ENCODE measurements around the gene FBXW10.
A peak's percentile ranks its signal among the peaks of the same experiment; 100 is the strongest.
"Not testable (repeated sequence)": the region's sequence is repeated elsewhere in the genome, so short reads cannot be mapped to it uniquely, and the experiment has no call there.

The FBXW10 gene

DNA sequence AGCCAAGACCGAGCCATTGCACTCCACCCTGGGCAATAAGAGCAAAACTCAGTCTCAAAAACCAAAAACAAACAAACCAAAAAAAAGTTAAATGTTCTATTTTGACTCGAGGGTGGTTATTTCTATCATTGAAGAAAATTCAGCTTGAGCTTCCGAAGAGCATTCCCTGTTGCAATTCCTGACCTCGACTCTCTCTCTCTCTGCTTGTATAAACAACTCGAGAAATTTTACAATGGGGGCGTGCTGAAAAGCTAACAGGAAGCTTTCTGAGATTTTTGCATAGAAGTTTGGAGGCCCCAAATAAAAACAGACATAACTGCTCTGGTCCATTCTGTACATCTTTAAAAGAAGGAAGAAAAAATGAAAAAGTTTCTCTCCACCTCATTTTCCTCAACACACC is 3.6 kb downstream of the FBXW10 start:
- H3K4me3 ChIP-seq (ENCODE audit: low read depth, low read length): not testable (repeated sequence)

DNA sequence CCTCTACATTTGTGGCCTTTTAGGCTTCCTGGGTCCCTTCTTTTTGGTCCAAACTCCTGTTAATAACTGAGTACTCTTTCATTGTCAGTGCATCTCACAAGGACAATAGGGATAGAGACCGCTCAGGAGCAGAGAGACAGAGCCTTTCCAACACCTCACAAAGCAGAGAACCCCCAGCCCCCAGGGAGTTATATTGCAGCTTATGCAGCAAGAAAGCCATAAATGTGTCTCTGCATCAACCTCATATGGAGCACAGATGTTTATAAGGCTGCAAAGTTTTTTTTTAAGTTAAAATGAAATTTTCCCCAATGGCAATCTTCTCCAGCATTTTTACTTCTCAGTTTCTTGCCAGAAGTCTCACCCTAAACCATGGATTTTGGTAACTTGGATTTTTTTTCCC is 6.4 kb downstream of the FBXW10 start:
- H3K4me3 ChIP-seq (ENCODE audit: low read depth, low read length): not testable (repeated sequence)

DNA sequence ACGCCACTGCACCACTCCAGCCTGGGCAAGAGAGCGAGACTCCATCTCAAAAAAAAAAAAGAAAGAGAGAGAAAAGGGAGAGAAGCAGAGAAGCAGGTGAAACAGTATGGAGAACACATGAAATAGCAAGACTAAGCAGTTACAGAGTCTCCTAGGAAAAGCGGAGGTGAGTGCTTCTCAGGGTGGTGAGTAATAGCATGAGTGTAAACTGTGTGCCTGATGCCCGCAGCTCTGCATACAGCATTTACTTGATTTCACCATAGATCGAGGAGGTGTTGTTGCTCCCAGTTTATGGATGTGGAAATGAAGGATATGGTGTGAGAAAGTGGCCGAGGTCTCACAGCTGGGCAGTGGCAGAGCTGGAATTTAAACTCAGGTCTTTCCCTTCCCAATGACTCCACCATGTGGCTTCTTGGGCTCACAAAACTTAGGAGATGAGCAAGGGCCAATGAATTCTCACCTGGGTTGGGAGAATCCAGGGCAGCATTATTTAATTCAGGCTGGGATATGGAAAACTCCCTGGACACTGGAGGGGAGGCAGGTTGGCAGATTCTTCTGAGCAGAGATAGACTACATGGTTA is 10.1 kb downstream of the FBXW10 start:
- H3K4me3 ChIP-seq (ENCODE audit: low read depth, low read length): not testable (repeated sequence)

DNA sequence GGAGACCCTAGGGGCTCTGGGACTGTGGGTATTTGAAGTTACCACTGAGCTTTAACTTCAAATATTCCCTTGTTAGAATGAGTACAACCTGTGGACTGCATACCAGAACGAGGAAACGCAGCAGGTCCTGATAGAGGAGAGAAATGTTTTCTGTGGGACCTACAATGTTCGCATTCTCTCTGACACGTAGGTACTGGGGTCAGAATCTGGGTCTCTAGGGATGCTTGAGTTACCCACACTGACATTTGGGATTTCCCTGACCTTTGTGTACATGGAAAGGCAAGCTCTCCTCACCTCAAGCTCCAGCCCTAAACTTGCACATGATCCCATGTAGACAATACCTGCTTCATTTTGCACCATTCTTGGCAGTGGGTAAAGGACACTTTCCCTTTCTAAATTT is 12.1 kb downstream of the FBXW10 start:
- not testable (repeated sequence) for H3K4me3 ChIP-seq (ENCODE audit: low read depth, low read length)

DNA sequence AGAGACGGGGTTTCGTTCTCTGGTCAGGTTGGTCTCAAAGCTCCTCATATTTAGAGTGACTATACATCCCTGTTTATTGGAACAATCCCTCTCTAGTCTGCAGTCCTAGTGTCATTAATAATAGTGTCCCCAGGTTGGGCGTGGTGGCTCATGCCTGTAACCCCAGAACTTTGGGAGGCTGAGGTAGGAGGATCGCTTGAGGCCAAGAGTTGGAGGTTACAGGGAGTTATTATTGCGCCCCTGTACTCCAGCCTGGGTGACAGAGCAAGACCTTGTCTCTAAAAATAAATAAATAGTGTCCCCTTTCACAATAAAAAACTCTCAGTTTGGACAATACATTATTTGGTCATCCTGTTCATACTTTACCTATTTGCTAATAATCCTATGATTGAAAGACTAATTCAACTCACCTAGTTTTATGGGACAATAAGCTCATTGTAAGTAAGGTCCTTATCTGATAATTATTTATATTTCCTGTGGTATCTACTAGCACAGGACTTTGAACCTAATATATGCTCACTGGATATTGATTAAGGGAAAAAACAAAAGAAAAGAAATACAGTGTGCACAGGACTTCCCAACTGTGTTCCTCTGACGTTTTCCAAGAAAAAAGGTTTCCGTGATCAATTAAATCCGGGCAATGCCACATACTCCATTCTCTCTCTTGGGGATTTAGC is 13.7 kb downstream of the FBXW10 start:
- H3K4me3 ChIP-seq (ENCODE audit: low read depth, low read length): not testable (repeated sequence)

DNA sequence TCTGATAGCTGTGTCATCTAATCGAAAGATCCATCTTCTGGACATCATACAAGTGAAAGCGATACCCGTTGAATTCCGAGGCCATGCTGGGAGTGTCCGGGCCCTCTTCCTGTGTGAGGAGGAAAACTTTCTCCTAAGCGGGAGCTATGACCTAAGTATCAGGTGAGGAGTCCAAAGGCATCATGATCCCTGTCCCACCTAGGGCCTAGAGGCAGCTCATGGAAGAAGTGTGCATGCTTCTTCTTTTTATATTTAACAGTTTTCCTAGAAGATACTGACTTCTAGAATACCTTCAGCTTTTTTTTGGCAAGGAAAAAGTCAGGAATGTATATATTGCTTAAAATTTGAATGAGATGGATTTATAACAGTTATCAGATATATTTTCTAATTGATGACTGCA is 14.5 kb downstream of the FBXW10 start:
- H3K4me3 ChIP-seq (ENCODE audit: low read depth, low read length): not testable (repeated sequence)

DNA sequence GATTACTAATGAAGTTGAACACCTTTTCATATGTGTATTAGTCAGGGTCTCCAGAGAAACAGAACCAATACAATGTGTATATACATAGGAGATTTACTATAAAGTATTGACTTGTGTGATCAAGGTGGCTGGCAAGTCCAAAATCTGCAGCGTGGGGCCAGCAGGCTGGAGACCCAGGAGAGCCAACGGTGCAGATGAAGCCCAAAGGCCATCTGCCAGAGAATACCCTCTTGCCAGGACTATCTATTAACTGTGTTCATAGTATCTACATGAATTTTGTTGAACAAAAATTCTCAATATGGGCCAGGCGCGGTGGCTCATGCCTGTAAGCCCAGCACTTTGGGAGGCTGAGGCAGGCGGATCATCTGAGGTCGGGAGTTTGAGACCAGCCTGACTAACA is 16.4 kb downstream of the FBXW10 start:
- H3K4me3 ChIP-seq (ENCODE audit: low read depth, low read length): not testable (repeated sequence)

DNA sequence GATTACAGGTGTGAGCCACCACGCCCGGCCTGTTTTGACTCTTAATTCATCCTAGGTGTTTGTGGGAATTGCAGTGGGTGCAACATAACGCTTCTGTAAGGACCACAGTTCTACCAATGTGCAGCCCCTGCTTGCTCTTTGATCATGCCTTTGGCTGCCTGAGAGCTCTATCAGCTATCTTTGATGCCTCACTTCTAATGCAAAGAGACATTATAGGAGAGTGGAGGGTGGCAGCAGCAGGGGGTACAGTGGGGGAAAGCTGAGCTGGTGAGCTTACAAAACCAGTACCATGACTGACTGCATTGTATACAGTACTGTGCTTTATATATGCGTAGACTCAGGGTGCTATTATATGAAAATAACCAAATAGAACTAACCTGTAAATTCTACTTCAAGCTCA is 26.7 kb downstream of the FBXW10 start:
- not testable (repeated sequence) for H3K4me3 ChIP-seq (ENCODE audit: low read depth, low read length)

DNA sequence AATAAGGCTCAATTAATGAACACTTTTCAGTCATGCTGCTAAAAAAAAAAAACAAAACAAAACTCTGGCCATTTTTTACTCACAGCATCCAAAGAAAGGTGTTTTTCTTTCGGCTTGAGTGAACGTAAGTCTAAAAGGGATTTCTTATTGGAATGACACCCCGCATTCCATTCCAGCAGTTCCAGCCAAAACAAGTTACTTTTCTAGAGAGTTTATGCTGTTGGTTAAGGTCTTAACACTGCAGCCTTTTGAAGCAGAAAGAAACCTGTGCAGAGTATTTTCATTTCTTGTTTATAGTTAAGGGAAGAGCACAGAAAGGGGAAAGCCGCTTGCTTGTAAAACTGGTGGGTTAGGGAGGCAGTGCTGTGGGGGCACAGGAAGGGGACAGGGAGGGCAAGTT is 27.2 kb downstream of the FBXW10 start:
- not testable (repeated sequence) for H3K4me3 ChIP-seq (ENCODE audit: low read depth, low read length)

DNA sequence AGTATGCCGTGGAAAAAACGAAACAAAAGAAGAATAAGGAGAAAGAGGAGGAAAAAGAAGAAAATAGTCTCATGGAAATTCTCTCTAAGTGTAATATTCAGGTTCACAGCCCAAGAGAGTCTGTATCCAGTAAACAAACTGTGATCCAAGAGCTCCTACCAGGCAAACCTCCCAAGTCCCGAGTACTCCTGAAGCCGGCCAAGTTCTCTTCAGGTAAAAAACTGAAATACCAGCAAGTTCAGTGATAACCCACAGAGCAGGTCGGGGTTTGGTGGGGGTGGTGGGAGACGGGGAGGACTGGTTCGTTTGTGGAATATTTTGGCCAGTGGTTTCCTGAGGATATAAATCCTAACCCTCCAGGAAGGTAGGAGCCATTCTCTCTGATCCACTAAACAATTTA is 28.6 kb downstream of the FBXW10 start:
- TF ChIP-seq, protein P1, sequence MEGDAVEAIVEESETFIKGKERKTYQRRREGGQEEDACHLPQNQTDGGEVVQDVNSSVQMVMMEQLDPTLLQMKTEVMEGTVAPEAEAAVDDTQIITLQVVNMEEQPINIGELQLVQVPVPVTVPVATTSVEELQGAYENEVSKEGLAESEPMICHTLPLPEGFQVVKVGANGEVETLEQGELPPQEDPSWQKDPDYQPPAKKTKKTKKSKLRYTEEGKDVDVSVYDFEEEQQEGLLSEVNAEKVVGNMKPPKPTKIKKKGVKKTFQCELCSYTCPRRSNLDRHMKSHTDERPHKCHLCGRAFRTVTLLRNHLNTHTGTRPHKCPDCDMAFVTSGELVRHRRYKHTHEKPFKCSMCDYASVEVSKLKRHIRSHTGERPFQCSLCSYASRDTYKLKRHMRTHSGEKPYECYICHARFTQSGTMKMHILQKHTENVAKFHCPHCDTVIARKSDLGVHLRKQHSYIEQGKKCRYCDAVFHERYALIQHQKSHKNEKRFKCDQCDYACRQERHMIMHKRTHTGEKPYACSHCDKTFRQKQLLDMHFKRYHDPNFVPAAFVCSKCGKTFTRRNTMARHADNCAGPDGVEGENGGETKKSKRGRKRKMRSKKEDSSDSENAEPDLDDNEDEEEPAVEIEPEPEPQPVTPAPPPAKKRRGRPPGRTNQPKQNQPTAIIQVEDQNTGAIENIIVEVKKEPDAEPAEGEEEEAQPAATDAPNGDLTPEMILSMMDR (IDR thresholded peaks at IDR 0.05; ENCODE audit: low read depth, low read length): no peak
- H3K4me3 ChIP-seq (ENCODE audit: low read depth, low read length): no peak overlapping the region

DNA sequence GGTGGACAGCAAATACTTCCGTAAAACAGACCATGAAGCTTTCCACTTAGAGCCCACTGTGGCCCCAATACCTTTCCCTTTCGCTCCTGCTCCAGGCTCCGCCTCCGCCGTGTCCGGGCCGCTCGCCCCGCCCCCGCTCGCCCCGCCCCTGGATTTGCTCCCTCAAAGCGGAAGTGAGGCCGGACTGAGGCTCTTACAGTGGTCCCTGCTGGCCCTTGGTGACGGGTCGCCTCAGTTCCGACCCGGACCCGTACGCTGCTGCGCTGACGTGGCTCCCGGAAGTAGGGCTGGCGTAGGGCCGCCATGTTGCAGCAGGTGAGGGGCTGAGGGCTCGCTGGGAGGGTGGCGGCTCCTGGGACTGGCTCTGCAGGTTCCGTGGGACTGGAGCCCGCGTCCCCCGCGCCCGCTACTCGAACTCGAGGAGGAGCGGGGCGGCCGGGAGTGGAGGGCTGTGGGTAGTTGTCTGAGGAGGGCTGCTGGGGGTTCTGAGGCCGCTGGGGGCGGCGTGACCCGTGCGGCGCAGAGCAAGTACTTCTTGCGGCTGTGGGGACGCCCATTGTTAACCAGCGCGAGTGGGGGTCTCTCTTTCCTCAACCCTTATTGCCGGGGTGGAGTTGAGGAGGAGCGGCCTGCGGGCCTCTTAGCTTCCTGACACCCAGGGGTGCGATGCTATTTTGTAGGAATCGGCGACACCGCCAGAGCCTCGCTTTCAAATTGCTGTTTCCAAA is 37.3 kb downstream of the FBXW10 start, which contains the start of gene TVP23B:
Gene TVP23B (plus strand): TSS at position 193 of the 728 bp plus-strand sequence. CDS start 111 bp downstream, at position 304.
- H3K4me3 ChIP-seq (ENCODE audit: low read depth, low read length): peak within 1 kb of the TSS; percentile 64

DNA sequence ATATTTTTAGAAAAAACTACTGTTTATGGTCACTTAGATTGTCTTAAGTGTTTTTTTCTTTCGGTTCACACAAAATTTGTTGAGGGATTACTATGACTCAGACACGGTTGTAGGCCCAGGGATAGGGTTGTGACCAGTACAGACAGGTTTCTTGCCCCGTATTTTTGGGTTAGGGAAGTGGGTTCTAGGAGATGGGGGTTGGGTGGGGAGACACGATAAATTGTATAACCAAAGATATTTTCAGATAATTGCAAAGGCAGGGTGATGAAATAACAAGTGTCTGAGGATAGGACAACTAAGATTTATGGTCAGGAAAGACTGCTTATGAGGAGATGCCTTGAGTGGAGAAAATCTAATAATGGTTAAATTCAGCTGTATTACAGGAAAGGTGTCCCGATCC is 38.0 kb downstream of the FBXW10 start:
- H3K4me3 ChIP-seq (ENCODE audit: low read depth, low read length): peak overlapping the region; percentile 64

DNA sequence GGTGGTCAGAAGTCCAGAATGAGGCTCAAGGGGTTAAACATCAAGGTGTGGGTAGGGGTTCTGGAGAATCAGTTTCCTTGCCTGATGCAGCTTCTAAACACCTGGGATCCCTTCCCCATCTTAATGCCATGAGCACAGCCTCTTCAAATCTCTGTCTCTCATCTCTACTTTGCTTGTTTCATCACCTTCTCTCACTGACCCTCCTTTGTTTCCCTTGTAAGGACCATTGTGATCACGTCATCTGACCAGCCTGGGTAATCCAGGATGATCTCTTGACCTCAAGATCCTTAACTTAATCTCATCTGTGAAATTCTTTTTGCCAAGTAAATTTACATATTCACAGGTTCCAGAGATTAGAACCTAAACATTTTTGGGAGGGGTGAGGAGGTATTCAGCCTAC is 42.1 kb downstream of the FBXW10 start:
- not testable (repeated sequence) for H3K4me3 ChIP-seq (ENCODE audit: low read depth, low read length)

DNA sequence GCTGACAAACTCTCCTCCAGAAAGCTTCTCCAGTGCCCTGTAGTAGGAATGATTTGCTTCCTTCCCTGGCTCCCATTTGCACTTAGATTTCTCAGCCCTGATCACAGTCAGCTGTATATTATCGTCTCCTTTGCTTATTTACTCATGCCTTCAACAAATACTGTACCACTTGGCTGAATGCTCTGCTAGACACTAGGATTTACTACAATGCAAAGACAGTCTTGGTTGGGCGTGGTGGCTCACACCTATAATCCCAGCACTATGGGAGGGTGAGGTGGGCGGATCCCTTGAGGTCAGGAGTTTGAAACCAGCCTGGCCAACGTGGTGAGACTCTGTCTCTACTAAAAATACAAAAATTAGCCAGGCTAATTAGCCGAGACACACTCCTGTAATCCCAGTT is 43.0 kb downstream of the FBXW10 start:
- H3K4me3 ChIP-seq (ENCODE audit: low read depth, low read length): not testable (repeated sequence)

DNA sequence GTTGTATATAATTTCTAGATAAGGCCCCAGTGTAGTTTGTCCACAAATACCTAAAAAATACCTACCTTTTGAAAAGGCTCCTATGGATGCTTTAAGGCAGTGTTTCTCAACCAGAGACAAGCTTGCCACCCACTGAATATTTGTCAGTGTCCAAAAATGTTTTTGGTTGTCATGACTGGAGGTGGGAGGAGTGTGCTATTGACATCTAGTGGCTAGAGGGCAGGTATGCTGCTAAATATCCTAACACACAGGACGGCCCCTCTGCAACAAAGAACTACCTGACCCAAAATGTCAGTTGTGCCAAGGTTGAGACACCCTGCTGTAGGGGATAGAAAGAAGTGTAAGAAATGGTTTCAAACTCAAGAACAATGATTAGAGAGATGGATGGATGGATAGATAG is 47.5 kb downstream of the FBXW10 start:
- H3K4me3 ChIP-seq (ENCODE audit: low read depth, low read length): not testable (repeated sequence)

DNA sequence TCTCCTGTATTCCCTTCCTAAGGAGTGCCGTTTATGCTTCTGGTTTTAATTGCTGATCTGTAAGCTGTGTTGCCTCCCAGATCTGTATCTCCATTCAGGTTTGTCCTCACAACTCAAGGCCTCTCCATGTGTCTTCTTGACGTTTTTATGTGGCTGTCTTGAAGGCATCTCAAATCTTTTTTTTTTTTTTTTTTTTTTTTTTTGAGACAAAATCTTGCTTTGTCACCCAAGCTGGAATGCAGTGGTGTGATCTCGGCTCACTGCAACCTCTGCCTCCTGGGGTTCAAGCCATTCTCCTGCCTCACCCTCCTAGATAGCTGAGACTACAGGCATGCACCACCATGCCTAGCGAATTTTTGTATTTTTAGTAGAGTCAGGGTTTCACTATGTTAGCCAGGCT is 51.0 kb downstream of the FBXW10 start:
- not testable (repeated sequence) for H3K4me3 ChIP-seq (ENCODE audit: low read depth, low read length)

DNA sequence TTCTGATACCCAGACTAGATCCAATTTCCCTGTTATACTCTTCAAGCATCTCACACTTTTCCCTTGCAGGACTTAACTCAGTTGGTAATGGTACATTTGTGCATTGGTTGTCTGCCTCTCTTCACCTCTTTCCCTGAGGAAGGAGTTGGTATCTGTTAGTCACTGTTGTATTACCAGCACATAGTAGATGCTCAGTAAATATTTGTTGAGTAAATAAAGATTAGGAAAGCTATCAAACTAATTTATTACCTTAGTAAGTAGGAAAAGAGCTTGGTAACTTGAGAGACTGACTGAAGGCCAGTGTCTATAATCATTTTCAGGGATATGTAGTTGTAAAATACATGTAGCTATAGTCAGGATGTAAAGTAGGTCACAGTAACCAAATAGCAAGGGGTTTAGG is 53.0 kb downstream of the FBXW10 start:
- H3K4me3 ChIP-seq (ENCODE audit: low read depth, low read length): not testable (repeated sequence)

DNA sequence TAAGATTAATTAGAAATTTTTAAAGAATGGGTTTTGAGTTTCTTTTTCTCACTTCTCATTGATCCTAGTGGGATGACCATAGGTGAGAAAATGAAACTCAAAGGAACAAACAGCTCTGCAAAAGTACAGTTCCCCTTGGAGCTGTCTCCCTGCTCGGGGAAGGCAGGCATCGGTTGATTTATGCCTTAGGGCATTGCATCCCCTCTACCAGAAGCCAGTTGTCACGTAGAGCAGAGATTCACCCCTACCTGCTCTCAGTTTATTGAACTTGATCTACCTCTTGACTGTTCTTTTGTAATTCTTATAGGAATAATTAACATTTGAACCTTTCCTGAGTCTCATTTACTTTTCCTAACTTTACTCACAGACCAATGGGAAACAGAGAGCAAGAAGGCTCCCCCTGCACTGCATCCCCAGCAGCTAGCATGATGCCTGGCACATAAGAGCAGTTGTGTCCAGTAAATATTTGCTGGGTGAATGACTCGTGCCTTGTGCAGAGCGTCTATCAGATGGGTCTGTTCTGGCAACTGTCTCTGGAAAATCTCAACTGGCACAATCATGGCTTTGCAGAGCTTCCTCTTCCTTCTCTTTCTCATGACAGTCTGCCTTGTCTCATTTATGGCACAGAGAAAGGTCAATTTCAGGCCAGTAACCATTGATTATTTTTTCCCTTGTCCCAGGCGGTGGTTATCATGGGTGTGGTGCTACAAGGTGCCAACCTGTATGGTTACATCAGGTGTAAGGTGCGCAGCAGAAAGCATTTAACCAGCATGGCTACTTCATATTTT is 59.8 kb downstream of the FBXW10 start:
- H3K4me3 ChIP-seq (ENCODE audit: low read depth, low read length): not testable (repeated sequence)

DNA sequence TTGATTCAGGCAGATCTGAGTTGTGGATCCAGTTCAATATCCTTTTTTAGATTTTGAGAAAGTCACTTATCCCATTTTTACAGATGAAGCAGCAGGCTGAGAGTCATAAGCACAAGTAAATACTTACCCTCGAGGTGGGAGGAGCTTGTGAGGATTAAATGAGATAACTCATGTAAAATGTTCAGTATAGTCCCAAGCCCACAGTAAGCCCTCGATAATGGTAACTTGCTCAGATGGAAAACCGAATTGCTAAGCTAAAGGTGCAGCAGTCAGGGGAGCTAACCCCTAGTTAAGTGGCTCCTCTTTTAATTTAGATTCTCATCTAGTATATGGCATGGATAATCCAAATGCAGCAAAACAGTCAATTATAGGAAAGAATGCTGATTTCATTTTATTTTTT is 72.1 kb downstream of the FBXW10 start:
- not testable (repeated sequence) for H3K4me3 ChIP-seq (ENCODE audit: low read depth, low read length)

Data from WI38 (cell line).